GM23338 (cell line): Measurements from ENCODE around the gene GFAP. TPM values are rescaled to one million over a fixed set of nuclear protein-coding genes. Genes with fewer than 3 reads are reported as not detected.

Source experiments
- ATAC-seq: fragments of 200-7000 bp; cut with Tn5 transposase; 3 replicates; pipeline ENCODE4 v1.9.1; 2020
- DNase-seq: peaks from one replicate; pipeline ENCODE4 v3.0.0-alpha.2; 2015; ENCODE audit warnings: low spot score
- H2AFZ ChIP-seq: fragments of 200-600 bp; sonication (generic); 2 replicates; pipeline ENCODE4 v1.8.0; 2016; ENCODE audit warnings: antibody characterized with exemption, mild to moderate bottlenecking, moderate library complexity
- H3F3A ChIP-seq: fragments of 200-600 bp; sonication (generic); replicated peaks from 2 replicates; pipeline ENCODE4 v1.8.0; 2017; ENCODE audit warnings: antibody characterized with exemption, mixed run types, low read depth
- H3K27ac ChIP-seq: fragments of 200-600 bp; sonication (generic); 2 replicates; pipeline ENCODE4 v1.6.1; 2016; ENCODE audit warnings: low read depth
- H3K27me3 ChIP-seq: fragments of 200-600 bp; sonication (generic); 2 replicates; pipeline ENCODE4 v1.8.0; 2016; ENCODE audit warnings: mild to moderate bottlenecking, mixed run types, moderate library complexity; ENCODE audit not compliant: insufficient read depth
- H3K36me3 ChIP-seq: fragments of 200-600 bp; sonication (generic); 2 replicates; pipeline ENCODE4 v1.8.0; 2016; ENCODE audit warnings: mild to moderate bottlenecking; ENCODE audit not compliant: insufficient read depth
- H3K4me1 ChIP-seq: fragments of 200-600 bp; sonication (generic); 2 replicates; pipeline ENCODE4 v1.8.0; 2016; ENCODE audit warnings: mild to moderate bottlenecking, moderate library complexity; ENCODE audit not compliant: insufficient read depth
- H3K4me2 ChIP-seq: fragments of 200-600 bp; sonication (generic); 2 replicates; pipeline ENCODE4 v1.7.1; 2017; ENCODE audit warnings: mixed run types
- H3K4me3 ChIP-seq: fragments of 200-600 bp; sonication (generic); 2 replicates; pipeline ENCODE4 v1.6.1; 2016; ENCODE audit warnings: mixed run types
- H3K79me2 ChIP-seq: fragments of 200-600 bp; sonication (generic); replicated peaks from 2 replicates; pipeline ENCODE4 v1.8.0; 2017; ENCODE audit warnings: mild to moderate bottlenecking; ENCODE audit not compliant: insufficient read depth
- H3K9me2 ChIP-seq: fragments of 200-600 bp; sonication (generic); 2 replicates; pipeline ENCODE4 v1.8.0; 2017; ENCODE audit not compliant: insufficient read depth
- H4K20me1 ChIP-seq: fragments of 200-600 bp; sonication (generic); replicated peaks from 2 replicates; pipeline ENCODE4 v1.8.0; 2017; ENCODE audit warnings: mild to moderate bottlenecking; ENCODE audit not compliant: insufficient read depth
- H3K27ac Mint-ChIP-seq: 2 replicates; pipeline ENCODE4 v1.8.0; 2020; ENCODE audit warnings: inconsistent platforms, mild to moderate bottlenecking, moderate library complexity, mixed read lengths
- H3K27me3 Mint-ChIP-seq: 3 replicates; pipeline ENCODE4 v1.8.0; 2022; ENCODE audit warnings: low read depth, mild to moderate bottlenecking, moderate library complexity, mixed read lengths, inconsistent platforms; ENCODE audit not compliant: insufficient read depth, poor library complexity
- H3K36me3 Mint-ChIP-seq: 3 replicates; pipeline ENCODE4 v1.8.0; 2021; ENCODE audit warnings: low read depth, mild to moderate bottlenecking, inconsistent platforms, moderate library complexity, mixed read lengths
- H3K4me1 Mint-ChIP-seq: 3 replicates; pipeline ENCODE4 v1.8.0; 2020; ENCODE audit warnings: mild to moderate bottlenecking, inconsistent platforms, mixed read lengths
- H3K4me3 Mint-ChIP-seq: 3 replicates; pipeline ENCODE4 v1.8.0; 2021; ENCODE audit warnings: moderate library complexity, mild to moderate bottlenecking, inconsistent platforms, mixed read lengths
- H3K9me3 Mint-ChIP-seq: 3 replicates; pipeline ENCODE4 v1.8.0; 2020; ENCODE audit warnings: moderate library complexity, mild to moderate bottlenecking, inconsistent platforms, mixed read lengths
- EZH2phosphoT487 ChIP-seq: fragments of 200-600 bp; sonication (generic); IDR thresholded peaks from one replicate; pipeline ENCODE4 v1.8.1; 2018; ENCODE audit warnings: antibody characterized with exemption; ENCODE audit not compliant: unreplicated experiment
- JUNB ChIP-seq: IDR thresholded peaks from one replicate; pipeline ENCODE4 v1.6.1; 2016; ENCODE audit warnings: antibody characterized with exemption; ENCODE audit not compliant: unreplicated experiment
- NANOG ChIP-seq: IDR thresholded peaks from 2 replicates; pipeline ENCODE4 v1.6.1; 2016; ENCODE audit warnings: antibody characterized with exemption, borderline replicate concordance
- POLR2AphosphoS5 ChIP-seq: IDR thresholded peaks from 2 replicates; pipeline ENCODE4 v1.6.1; 2016; ENCODE audit warnings: antibody characterized with exemption, low read depth
- STAT1 ChIP-seq: IDR thresholded peaks from one replicate; pipeline ENCODE4 v1.6.1; 2016; ENCODE audit warnings: antibody characterized with exemption; ENCODE audit not compliant: unreplicated experiment
- ZNF114 ChIP-seq: fragments of 250-450 bp; sonication (Bioruptor Pico); IDR thresholded peaks from 2 replicates; pipeline ENCODE4 v1.5.0; 2020; ENCODE audit warnings: mild to moderate bottlenecking, moderate library complexity
- ZNF331 ChIP-seq: fragments of 250-450 bp; sonication (Bioruptor Pico); IDR thresholded peaks from 2 replicates; pipeline ENCODE4 v1.5.0; 2020; ENCODE audit warnings: low read depth, mild to moderate bottlenecking, moderate library complexity
- polyA plus RNA-seq: library from polyadenylated mRNA; unstranded; fragments of >200 nt; fragmentation: Nextera tagmentation; extraction: Ambion mirVana; gene quantifications from 2 replicates; pipeline ENCODE4 v1.2.1, GENCODE V29; 2016
- total RNA-seq: library from RNA; depleted of rRNA; stranded (reverse); fragments of >200 nt; shearing (Covaris generic); gene quantifications from 2 replicates; pipeline ENCODE4 v1.2.3, GENCODE V29; 2014
- TF ChIP-seq, protein P1 (sequence below): fragments of 250-450 bp; sonication (Bioruptor Pico); IDR thresholded peaks from 2 replicates; pipeline ENCODE4 v1.5.0; 2020; ENCODE audit warnings: mild to moderate bottlenecking, moderate library complexity
- TF ChIP-seq, protein P2 (sequence below): IDR thresholded peaks from 2 replicates; pipeline ENCODE4 v1.6.1; 2016; ENCODE audit warnings: antibody characterized with exemption
- TF ChIP-seq, protein P3 (sequence below): IDR thresholded peaks from one replicate; pipeline ENCODE4 v1.6.1; 2018; ENCODE audit warnings: antibody characterized with exemption; ENCODE audit not compliant: unreplicated experiment
- TF ChIP-seq, protein P4 (sequence below), 2 experiments: fragments of 200-600 bp in 1 of 2; sonication (generic) in 1 of 2; conservative IDR thresholded peaks; 2 replicates each; pipeline versions ENCODE4 v1.5.1 to v1.6.1; 2016 to 2017; ENCODE audit warnings: antibody characterized with exemption in 2 of 2, low read depth in 2 of 2, mild to moderate bottlenecking in 2 of 2, moderate library complexity in 1 of 2

The GFAP gene
- total and polyA plus RNA-seq, 2 experiments from 2014 or later = 0.15 to 5.1 TPM

DNA sequence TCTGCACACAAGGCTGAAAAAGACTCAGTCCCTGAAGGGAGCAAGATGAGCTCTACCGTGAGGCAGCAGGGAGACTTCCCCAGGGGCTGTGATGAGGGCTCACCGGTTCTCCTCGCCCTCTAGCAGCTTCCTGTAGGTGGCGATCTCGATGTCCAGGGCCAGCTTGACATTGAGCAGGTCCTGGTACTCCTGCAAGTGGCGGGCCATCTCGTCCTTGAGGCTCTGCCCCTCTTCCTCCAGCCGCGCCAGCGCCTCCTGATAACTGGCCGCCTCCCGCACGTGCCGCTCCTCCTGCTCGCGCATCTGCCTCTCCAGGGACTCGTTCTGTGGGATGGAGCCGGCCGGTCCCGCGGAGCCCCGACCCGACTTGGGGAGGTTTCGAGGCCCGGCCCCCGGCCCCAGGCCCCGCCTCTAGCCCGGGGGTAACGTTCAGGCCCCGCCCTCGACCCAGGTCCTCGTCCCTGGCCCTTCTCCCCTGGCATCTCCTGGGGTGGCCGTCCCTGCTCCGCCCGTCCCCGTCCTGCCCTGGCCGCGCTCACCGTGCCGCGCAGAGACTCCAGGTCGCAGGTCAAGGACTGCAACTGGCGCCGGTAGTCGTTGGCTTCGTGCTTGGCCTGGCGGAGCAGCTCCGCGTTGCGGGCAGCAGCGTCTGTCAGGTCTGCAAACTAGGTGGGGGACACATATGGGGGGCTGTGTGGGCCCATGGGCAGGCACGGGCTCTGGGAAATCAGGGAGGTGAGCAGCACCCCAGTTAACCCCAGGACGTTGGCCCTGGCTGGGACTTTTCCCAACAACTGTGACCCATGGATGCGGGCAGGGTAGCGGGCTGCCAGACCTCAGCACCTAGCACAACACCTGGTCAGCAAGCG, 3.9 kb downstream of the GFAP start:
- Histone ChIP-seq H3K4me3 (peak overlapping the region; percentile 68), H3F3A (peaks cover 10% of the 10 kb centered on the region; the same call in 1 of the 2 replicates), H3K4me2 (peak overlapping the region; percentile 78), H3K79me2 (no peaks in the 10 kb centered on the region), H3K9me2 (no peaks in the 10 kb centered on the region), H3K27ac (no peak overlapping the region), H3K4me1 (no peaks in the 10 kb centered on the region; the same call in none of the 2 replicates), H2AFZ (peak overlapping the region; percentile 98), H3K36me3 (no peaks in the 10 kb centered on the region), H4K20me1 (no peaks in the 10 kb centered on the region), H3K27me3 (peaks cover 17% of the 10 kb centered on the region)
- DNase-seq (peak; percentile 93), ATAC-seq (peak; percentile 90)
- H3K4me1 Mint-ChIP-seq = peaks cover 8% of the 10 kb centered on the region
- H3K9me3 Mint-ChIP-seq = no peaks in the 10 kb centered on the region
- H3K4me3 Mint-ChIP-seq = peak overlapping the region; percentile 67
- TF ChIP-seq, protein P1, sequence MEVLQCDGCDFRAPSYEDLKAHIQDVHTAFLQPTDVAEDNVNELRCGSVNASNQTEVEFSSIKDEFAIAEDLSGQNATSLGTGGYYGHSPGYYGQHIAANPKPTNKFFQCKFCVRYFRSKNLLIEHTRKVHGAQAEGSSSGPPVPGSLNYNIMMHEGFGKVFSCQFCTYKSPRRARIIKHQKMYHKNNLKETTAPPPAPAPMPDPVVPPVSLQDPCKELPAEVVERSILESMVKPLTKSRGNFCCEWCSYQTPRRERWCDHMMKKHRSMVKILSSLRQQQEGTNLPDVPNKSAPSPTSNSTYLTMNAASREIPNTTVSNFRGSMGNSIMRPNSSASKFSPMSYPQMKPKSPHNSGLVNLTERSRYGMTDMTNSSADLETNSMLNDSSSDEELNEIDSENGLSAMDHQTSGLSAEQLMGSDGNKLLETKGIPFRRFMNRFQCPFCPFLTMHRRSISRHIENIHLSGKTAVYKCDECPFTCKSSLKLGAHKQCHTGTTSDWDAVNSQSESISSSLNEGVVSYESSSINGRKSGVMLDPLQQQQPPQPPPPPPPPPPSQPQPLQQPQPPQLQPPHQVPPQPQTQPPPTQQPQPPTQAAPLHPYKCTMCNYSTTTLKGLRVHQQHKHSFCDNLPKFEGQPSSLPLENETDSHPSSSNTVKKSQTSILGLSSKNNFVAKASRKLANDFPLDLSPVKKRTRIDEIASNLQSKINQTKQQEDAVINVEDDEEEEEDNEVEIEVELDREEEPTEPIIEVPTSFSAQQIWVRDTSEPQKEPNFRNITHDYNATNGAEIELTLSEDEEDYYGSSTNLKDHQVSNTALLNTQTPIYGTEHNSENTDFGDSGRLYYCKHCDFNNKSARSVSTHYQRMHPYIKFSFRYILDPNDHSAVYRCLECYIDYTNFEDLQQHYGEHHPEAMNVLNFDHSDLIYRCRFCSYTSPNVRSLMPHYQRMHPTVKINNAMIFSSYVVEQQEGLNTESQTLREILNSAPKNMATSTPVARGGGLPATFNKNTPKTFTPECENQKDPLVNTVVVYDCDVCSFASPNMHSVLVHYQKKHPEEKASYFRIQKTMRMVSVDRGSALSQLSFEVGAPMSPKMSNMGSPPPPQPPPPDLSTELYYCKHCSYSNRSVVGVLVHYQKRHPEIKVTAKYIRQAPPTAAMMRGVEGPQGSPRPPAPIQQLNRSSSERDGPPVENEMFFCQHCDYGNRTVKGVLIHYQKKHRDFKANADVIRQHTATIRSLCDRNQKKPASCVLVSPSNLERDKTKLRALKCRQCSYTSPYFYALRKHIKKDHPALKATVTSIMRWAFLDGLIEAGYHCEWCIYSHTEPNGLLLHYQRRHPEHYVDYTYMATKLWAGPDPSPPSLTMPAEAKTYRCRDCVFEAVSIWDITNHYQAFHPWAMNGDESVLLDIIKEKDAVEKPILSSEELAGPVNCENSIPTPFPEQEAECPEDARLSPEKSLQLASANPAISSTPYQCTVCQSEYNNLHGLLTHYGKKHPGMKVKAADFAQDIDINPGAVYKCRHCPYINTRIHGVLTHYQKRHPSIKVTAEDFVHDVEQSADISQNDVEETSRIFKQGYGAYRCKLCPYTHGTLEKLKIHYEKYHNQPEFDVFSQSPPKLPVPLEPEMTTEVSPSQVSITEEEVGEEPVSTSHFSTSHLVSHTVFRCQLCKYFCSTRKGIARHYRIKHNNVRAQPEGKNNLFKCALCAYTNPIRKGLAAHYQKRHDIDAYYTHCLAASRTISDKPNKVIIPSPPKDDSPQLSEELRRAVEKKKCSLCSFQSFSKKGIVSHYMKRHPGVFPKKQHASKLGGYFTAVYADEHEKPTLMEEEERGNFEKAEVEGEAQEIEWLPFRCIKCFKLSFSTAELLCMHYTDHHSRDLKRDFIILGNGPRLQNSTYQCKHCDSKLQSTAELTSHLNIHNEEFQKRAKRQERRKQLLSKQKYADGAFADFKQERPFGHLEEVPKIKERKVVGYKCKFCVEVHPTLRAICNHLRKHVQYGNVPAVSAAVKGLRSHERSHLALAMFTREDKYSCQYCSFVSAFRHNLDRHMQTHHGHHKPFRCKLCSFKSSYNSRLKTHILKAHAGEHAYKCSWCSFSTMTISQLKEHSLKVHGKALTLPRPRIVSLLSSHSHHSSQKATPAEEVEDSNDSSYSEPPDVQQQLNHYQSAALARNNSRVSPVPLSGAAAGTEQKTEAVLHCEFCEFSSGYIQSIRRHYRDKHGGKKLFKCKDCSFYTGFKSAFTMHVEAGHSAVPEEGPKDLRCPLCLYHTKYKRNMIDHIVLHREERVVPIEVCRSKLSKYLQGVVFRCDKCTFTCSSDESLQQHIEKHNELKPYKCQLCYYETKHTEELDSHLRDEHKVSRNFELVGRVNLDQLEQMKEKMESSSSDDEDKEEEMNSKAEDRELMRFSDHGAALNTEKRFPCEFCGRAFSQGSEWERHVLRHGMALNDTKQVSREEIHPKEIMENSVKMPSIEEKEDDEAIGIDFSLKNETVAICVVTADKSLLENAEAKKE = no peak
- TF ChIP-seq JUNB = no peak
- TF ChIP-seq, protein P2, sequence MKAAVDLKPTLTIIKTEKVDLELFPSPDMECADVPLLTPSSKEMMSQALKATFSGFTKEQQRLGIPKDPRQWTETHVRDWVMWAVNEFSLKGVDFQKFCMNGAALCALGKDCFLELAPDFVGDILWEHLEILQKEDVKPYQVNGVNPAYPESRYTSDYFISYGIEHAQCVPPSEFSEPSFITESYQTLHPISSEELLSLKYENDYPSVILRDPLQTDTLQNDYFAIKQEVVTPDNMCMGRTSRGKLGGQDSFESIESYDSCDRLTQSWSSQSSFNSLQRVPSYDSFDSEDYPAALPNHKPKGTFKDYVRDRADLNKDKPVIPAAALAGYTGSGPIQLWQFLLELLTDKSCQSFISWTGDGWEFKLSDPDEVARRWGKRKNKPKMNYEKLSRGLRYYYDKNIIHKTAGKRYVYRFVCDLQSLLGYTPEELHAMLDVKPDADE = no peak
- no peak for TF ChIP-seq NANOG
- TF ChIP-seq ZNF114 (CRISPR knock-in tag) = no peak
- TF ChIP-seq, protein P3, sequence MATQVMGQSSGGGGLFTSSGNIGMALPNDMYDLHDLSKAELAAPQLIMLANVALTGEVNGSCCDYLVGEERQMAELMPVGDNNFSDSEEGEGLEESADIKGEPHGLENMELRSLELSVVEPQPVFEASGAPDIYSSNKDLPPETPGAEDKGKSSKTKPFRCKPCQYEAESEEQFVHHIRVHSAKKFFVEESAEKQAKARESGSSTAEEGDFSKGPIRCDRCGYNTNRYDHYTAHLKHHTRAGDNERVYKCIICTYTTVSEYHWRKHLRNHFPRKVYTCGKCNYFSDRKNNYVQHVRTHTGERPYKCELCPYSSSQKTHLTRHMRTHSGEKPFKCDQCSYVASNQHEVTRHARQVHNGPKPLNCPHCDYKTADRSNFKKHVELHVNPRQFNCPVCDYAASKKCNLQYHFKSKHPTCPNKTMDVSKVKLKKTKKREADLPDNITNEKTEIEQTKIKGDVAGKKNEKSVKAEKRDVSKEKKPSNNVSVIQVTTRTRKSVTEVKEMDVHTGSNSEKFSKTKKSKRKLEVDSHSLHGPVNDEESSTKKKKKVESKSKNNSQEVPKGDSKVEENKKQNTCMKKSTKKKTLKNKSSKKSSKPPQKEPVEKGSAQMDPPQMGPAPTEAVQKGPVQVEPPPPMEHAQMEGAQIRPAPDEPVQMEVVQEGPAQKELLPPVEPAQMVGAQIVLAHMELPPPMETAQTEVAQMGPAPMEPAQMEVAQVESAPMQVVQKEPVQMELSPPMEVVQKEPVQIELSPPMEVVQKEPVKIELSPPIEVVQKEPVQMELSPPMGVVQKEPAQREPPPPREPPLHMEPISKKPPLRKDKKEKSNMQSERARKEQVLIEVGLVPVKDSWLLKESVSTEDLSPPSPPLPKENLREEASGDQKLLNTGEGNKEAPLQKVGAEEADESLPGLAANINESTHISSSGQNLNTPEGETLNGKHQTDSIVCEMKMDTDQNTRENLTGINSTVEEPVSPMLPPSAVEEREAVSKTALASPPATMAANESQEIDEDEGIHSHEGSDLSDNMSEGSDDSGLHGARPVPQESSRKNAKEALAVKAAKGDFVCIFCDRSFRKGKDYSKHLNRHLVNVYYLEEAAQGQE = no peak
- no peak for TF ChIP-seq STAT1
- peak; percentile 28; the same call in 1 of the 2 replicates for TF ChIP-seq POLR2AphosphoS5
- no peak for TF ChIP-seq EZH2phosphoT487
- TF ChIP-seq, protein P4, sequence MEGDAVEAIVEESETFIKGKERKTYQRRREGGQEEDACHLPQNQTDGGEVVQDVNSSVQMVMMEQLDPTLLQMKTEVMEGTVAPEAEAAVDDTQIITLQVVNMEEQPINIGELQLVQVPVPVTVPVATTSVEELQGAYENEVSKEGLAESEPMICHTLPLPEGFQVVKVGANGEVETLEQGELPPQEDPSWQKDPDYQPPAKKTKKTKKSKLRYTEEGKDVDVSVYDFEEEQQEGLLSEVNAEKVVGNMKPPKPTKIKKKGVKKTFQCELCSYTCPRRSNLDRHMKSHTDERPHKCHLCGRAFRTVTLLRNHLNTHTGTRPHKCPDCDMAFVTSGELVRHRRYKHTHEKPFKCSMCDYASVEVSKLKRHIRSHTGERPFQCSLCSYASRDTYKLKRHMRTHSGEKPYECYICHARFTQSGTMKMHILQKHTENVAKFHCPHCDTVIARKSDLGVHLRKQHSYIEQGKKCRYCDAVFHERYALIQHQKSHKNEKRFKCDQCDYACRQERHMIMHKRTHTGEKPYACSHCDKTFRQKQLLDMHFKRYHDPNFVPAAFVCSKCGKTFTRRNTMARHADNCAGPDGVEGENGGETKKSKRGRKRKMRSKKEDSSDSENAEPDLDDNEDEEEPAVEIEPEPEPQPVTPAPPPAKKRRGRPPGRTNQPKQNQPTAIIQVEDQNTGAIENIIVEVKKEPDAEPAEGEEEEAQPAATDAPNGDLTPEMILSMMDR (conservative IDR thresholded peaks at IDR 0.05; ENCODE audit: low read depth in 2 of 2) = peak; percentile 62 to 87
- TF ChIP-seq ZNF331 = no peak
- H3K27ac Mint-ChIP-seq = no peak overlapping the region
- H3K27me3 Mint-ChIP-seq = peaks cover 19% of the 10 kb centered on the region
- no peaks in the 10 kb centered on the region; the same call in 2 of the 3 replicates for H3K36me3 Mint-ChIP-seq
